ENCODE data around the gene CFAP52. TPM values are rescaled to one million over a fixed set of nuclear protein-coding genes. Genes with fewer than 3 reads are reported as not detected.

CFAP52 gene
- total RNA-seq, 2 donors from 2014 or later, result not detected

DNA sequence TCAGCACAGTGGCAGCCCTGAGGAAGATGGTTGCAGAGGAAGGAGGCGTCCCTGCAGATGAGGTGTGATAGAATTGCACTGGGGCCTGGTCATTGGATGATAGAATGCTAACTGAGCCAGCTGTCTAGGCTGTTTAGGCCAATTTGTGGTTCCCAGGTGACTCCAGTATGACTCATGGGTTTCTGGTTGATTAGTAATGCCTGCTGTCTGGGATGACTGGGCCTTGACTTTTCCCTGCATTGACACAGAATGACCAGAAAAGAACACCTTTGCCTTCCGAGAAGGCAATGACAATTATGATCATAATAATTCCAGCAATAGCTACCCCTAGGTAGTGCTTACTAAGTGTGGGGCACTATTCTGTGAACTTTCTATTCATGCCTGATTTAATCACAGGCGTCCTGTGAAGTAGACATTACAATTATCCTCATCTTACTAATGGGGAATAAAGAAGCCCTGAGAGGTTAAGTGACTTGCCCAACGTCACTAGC is 100.4 kb downstream of the CFAP52 start:
- ATAC-seq (replicated peaks), result peak; percentile 93
- peaks cover 3% of the 10 kb centered on the region for H3K27me3 Mint-ChIP-seq
- H3K4me1 Mint-ChIP-seq, result peaks cover 9% of the 10 kb centered on the region
- peak overlapping the region; percentile 28 for H3K4me3 Mint-ChIP-seq
- H3K27ac Mint-ChIP-seq, result peak overlapping the region; percentile 67
- H3K36me3 Mint-ChIP-seq (ENCODE audit: low read depth), result no peaks in the 10 kb centered on the region
- peaks cover 4% of the 10 kb centered on the region for H3K9me3 Mint-ChIP-seq

DNA sequence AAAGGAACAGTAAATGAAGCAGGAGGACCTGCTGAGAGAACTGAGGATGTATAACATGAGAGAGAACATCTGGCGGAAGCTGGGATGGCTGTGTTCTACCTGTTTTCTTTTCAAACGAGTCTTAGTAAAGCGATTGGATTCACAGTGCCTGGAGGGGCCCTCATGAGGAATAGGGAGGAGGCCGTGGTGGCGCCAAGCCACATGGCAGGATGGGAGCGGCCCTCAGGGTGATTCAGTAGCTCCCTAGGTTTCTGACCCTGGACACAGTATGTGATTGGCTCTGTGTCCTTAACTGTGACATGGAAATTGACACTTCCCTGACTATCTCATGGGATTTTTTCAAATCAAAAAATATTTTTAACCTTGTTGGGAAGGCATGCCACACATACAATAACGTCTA is 101.0 kb downstream of the CFAP52 start:
- Mint-ChIP-seq H3K36me3 (ENCODE audit: low read depth) (no peaks in the 10 kb centered on the region), H3K4me1 (peaks cover 9% of the 10 kb centered on the region), H3K27me3 (peaks cover 3% of the 10 kb centered on the region), H3K27ac (peak overlapping the region; percentile 67), H3K9me3 (peaks cover 4% of the 10 kb centered on the region), H3K4me3 (peak overlapping the region; percentile 28)
- no peak for ATAC-seq (replicated peaks)

DNA sequence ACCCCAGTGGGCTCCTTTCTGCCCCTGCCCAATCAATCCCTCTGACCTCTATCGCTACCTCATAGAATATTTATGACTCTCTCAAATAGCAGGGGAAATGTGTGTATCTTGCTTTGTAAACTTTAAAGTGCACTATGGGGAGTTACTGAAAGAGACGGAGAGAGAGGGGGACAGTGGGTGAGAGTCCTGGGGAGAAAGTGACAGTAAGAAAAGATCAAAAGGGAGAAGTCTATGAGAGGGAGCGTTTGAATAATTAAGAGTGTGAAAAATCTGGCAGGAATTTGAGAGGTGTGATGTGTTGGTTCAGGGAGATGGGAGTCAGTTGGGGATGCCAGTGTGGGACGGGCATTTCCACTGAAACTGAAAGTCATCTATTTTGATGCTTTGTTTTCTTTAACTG is 101.5 kb downstream of the CFAP52 start:
- H3K4me3 Mint-ChIP-seq, result no peak overlapping the region
- H3K36me3 Mint-ChIP-seq (ENCODE audit: low read depth), result no peaks in the 10 kb centered on the region
- peaks cover 3% of the 10 kb centered on the region for H3K27me3 Mint-ChIP-seq
- H3K27ac Mint-ChIP-seq, result peak overlapping the region; percentile 67
- H3K9me3 Mint-ChIP-seq, result peaks cover 4% of the 10 kb centered on the region
- peaks cover 9% of the 10 kb centered on the region for H3K4me1 Mint-ChIP-seq
- no peak for ATAC-seq (replicated peaks)

DNA sequence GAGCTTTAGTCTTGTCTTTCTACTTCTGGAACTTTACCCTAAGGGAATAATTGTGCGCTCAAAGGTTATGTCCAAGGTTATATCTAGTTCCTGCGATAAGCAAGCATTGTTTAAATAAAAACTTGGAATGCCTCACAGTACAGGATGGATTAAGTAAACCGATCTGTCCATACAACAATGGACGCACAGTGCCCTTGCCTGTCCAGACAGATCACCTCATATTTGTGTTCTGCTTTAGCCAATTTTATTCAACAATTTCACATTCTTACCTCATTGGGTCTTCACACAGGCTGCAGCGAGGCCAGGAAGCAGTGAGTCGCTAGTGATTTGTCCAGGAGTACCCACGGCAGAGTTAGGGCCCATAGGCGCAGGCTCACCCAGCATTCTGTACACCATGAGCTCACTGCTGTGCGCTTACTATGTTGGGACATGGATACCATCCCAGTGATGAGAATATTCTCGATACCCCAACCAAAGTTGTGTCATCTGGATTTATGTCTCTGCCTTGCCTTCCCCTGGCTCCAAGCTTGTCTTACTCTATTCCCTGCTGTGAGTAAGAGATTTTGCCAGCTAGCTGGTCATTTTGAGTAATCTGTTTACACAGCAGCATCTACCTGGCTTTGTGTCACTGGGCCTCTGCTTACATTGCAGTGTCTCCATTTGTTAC is 108.6 kb downstream of the CFAP52 start:
- H3K36me3 Mint-ChIP-seq (ENCODE audit: low read depth), result no peaks in the 10 kb centered on the region

More for the DNA sequence above, 108.6 kb downstream of the CFAP52 start:
- no peak for ATAC-seq (replicated peaks)
- Mint-ChIP-seq H3K4me1 (no peaks in the 10 kb centered on the region), H3K9me3 (peaks cover 3% of the 10 kb centered on the region), H3K4me3 (no peak overlapping the region), H3K27ac (no peak overlapping the region), H3K27me3 (no peaks in the 10 kb centered on the region)

Other genes starting within 250 kb of the CFAP52 start
- gene STX8, start 822 bp upstream of the CFAP52 start, total RNA-seq, result 10 to 100 TPM; 57.3 to 73.8 TPM
- gene USP43, start 68.9 kb downstream of the CFAP52 start, total RNA-seq, result 1 to 10 TPM in 1 of 2 donors, under 1 TPM in 1; 0.87 to 1.2 TPM
- gene DHRS7C, start 214.9 kb downstream of the CFAP52 start, total RNA-seq, result not detected
- gene GSG1L2, start 245.4 kb downstream of the CFAP52 start, total RNA-seq, result not detected
- gene GLP2R, start 249.3 kb downstream of the CFAP52 start, total RNA-seq, result not detected

Data from activated T-helper 17 cell treated with anti-CD3 and anti-CD28 coated beads, Interleukin-2, amount 50 U/mL, for 72 hours (primary cell).